Endothelial cell of umbilical vein (primary cell): ENCODE measurements around the gene NUP62. TPM values are rescaled to one million over a fixed set of nuclear protein-coding genes. Genes with fewer than 3 reads are reported as not detected.

Experiments used
- BruUV-seq: library from RNA; stranded (reverse); fragments of 400-500 nt; replicated peaks from 2 replicates; lab custom pipeline; 2021; lab: Mats Ljungman, UMichigan
- CTCF ChIA-PET: fragments of 300-600, 350-600 bp; sonication (Branson Sonifier 250); formaldehyde crosslinking; loops from one replicate; lab custom pipeline; 2021; ENCODE audit warnings: antibody characterized with exemption, inconsistent platforms; lab: Charles Lee
- POLR2A ChIA-PET: fragments of 300-600, 350-600 bp; sonication (Branson Sonifier 250); formaldehyde crosslinking; loops from one replicate; lab custom pipeline; 2021; ENCODE audit warnings: antibody characterized with exemption, inconsistent platforms; lab: Charles Lee
- DNase-seq: peaks from one replicate; pipeline ENCODE4 v3.0.0-alpha.2; 2011; ENCODE audit warnings: low read depth, low spot score
- FAIRE-seq: peaks from 2 replicates; lab custom pipeline; 2011; peaks lifted over from hg19 to GRCh38; lab: Jason Lieb, UNC
- H2AFZ ChIP-seq: 2 replicates; pipeline ENCODE4 v1.6.0; 2012; ENCODE audit warnings: low read depth, low read length, control low read depth, inconsistent platforms
- H3K27ac ChIP-seq: 2 replicates; pipeline ENCODE4 v1.5.1; 2011; ENCODE audit warnings: low read depth, mild to moderate bottlenecking, control low read depth, low read length, moderate library complexity; ENCODE audit not compliant: insufficient read depth
- H3K27me3 ChIP-seq, 2 experiments: 2 replicates each; pipeline versions ENCODE4 v1.6.0 to v1.6.1; 2011; ENCODE audit warnings: low read length in 2 of 2, mixed read lengths in 1 of 2; ENCODE audit not compliant: control insufficient read depth in 2 of 2, insufficient read depth in 2 of 2
- H3K36me3 ChIP-seq, 2 experiments: 2 replicates in 1 of 2; 3 replicates in 1 of 2; pipeline ENCODE4 v1.5.1; 2011; ENCODE audit warnings: low read length in 2 of 2, mild to moderate bottlenecking in 1 of 2, moderate library complexity in 1 of 2; ENCODE audit not compliant: control insufficient read depth in 2 of 2, insufficient read depth in 2 of 2; ENCODE audit errors: extremely low read depth in 1 of 2
- H3K4me1 ChIP-seq: 3 replicates; pipeline ENCODE4 v1.5.1; 2011; ENCODE audit warnings: mild to moderate bottlenecking, low read length; ENCODE audit not compliant: control insufficient read depth, insufficient read depth; ENCODE audit errors: extremely low read depth
- H3K4me2 ChIP-seq: 2 replicates; pipeline ENCODE4 v1.6.1; 2011; ENCODE audit warnings: low read length, control low read depth, mixed read lengths; ENCODE audit not compliant: insufficient read depth
- H3K4me3 ChIP-seq, 3 experiments: fragments of 200-600 bp in 1 of 3; sonication (generic), shearing (Covaris generic) in 1 of 3; replicated peaks in 1 of 3; 2 replicates each; pipeline ENCODE4 v1.5.1; 2011 to 2016; ENCODE audit warnings: control low read depth in 3 of 3, low read length in 3 of 3, mild to moderate bottlenecking in 2 of 3, inconsistent platforms in 1 of 3, low read depth in 1 of 3, moderate library complexity in 1 of 3; ENCODE audit not compliant: insufficient read depth in 1 of 3
- H3K79me2 ChIP-seq: 2 replicates; pipeline ENCODE4 v1.6.0; 2012; ENCODE audit warnings: low read length, inconsistent platforms; ENCODE audit not compliant: control insufficient read depth, insufficient read depth
- H3K9ac ChIP-seq: replicated peaks from 2 replicates; pipeline ENCODE3; 2011; ENCODE audit warnings: low read length, control low read depth; ENCODE audit not compliant: insufficient read depth; ENCODE audit errors: extremely low read depth
- H3K9me1 ChIP-seq: replicated peaks from 3 replicates; pipeline ENCODE4 v1.6.0; 2011; ENCODE audit warnings: mild to moderate bottlenecking, low read length; ENCODE audit not compliant: control insufficient read depth, insufficient read depth; ENCODE audit errors: extremely low read depth
- H3K9me3 ChIP-seq: replicated peaks from 2 replicates; pipeline ENCODE4 v1.5.1; 2012; ENCODE audit warnings: low read length, inconsistent platforms; ENCODE audit not compliant: control insufficient read depth, insufficient read depth
- H4K20me1 ChIP-seq: replicated peaks from 2 replicates; pipeline ENCODE3; 2011; ENCODE audit warnings: mild to moderate bottlenecking, low read length; ENCODE audit not compliant: control insufficient read depth, insufficient read depth; ENCODE audit errors: extremely low read depth
- CTCF ChIP-seq, 2 donors: IDR thresholded peaks; 1 replicate in 1 of 2; 2 replicates in 1 of 2; pipeline ENCODE4 v1.5.1; 2011; ENCODE audit warnings: low read length in 2 of 2, mild to moderate bottlenecking in 2 of 2, moderate library complexity in 2 of 2, control low read depth in 1 of 2, inconsistent platforms in 1 of 2, low read depth in 1 of 2; ENCODE audit not compliant: insufficient read depth in 1 of 2; ENCODE audit errors: extremely low read depth in 1 of 2
- EZH2 ChIP-seq: IDR thresholded peaks from 2 replicates; pipeline ENCODE4 v1.6.1; 2012; ENCODE audit warnings: borderline replicate concordance, low read depth, mild to moderate bottlenecking, moderate library complexity, low read length, inconsistent platforms; ENCODE audit not compliant: severe bottlenecking
- FOS ChIP-seq: IDR thresholded peaks from 2 replicates; pipeline ENCODE4 v1.6.1; 2011; ENCODE audit warnings: mild to moderate bottlenecking, low read length, moderate library complexity, borderline replicate concordance; ENCODE audit not compliant: insufficient read depth
- MYC ChIP-seq: IDR thresholded peaks from one replicate; pipeline ENCODE4 v1.6.1; 2011; ENCODE audit warnings: mild to moderate bottlenecking, low read depth, low read length
- dilution Hi-C: fragments of 300-500 bp; cut with MboI; formaldehyde crosslinking; loops from one replicate; pipeline ENCODE4 v1.15.0; 2019; ENCODE audit warnings: low sequenced_read_pairs; ENCODE audit not compliant: extremely low pct_ligation_motif_present
- intact Hi-C: fragments of 100-400 bp; cut with micrococcal nuclease; formaldehyde crosslinking; loops from one replicate; pipeline ENCODE4 v1.10.0; 2022
- polyA plus RNA-seq, 4 experiments: library from polyadenylated mRNA; depleted of rRNA in 3 of 4; stranded (reverse) in 3 of 4; unstranded in 1 of 4; fragments of >200 nt; gene quantifications; 2 replicates each; pipeline versions ENCODE4 v1.2.1 to v1.2.3, GENCODE V29; 2011 to 2012; ENCODE audit warnings: missing spikeins in 1 of 4
- total RNA-seq: library from RNA; stranded (reverse); gene quantifications from 2 replicates; pipeline ENCODE4 v1.2.3, GENCODE V29; 2021

NUP62 gene
- total and polyA plus RNA-seq, 2 donors (not counting 3 experiments of a cell fraction or from before 2014, with no cell fraction given): 32.0 to 93.7 TPM

- Histone ChIP-seq H3K79me2 (peaks cover 18% of the 10 kb centered on the region), H4K20me1 (no peaks in the 10 kb centered on the region), H3K36me3 (peaks cover 0 to 11% of the 10 kb centered on the region in 2 experiments), H3K27me3 (no peaks in the 10 kb centered on the region), H3K4me1 (peaks cover 16% of the 10 kb centered on the region), H3K4me3 (peak overlapping the region in 2 of 3 experiments; percentile 70 to 81), H2AFZ (no peak overlapping the region), H3K9me3 (no peaks in the 10 kb centered on the region), H3K9ac (peak overlapping the region; percentile 91), H3K9me1 (no peaks in the 10 kb centered on the region), H3K27ac (no peak overlapping the region), H3K4me2 (peak overlapping the region; percentile 81)
- DNase-seq (no peak), FAIRE-seq (no peak)
- CTCF ChIA-PET: no interaction called here
- dilution Hi-C loops (no loop called here), intact Hi-C loops (loop anchor here (5.0 kb wide), 1 partner anchor 423 kb away; the partner anchor contains the start of genes ALDH16A1 and PIH1D1)
- no TSS peak for BruUV-seq
- POLR2A ChIA-PET: no interaction called here
- TF ChIP-seq MYC (no peak), EZH2 (no peak)
Observed at GRCh38 chr19:49875177-49875576, 54.1 kb downstream of the NUP62 start.

GRCh38 chr19:49874503-49875157 is 54.7 kb downstream of the NUP62 start:
- Histone ChIP-seq H3K9me3 (no peaks in the 10 kb centered on the region), H4K20me1 (no peaks in the 10 kb centered on the region), H3K27me3 (no peaks in the 10 kb centered on the region), H3K9me1 (no peaks in the 10 kb centered on the region), H3K9ac (no peak overlapping the region), H3K36me3 (peaks cover 0 to 9% of the 10 kb centered on the region in 2 experiments), H3K27ac (no peak overlapping the region), H3K4me1 (peaks cover 19% of the 10 kb centered on the region), H3K79me2 (peaks cover 18% of the 10 kb centered on the region), H3K4me3 (no peak overlapping the region), H2AFZ (no peak overlapping the region), H3K4me2 (no peak overlapping the region)
- POLR2A ChIA-PET: no interaction called here
- CTCF ChIA-PET: no interaction called here
- dilution Hi-C loops (no loop called here), intact Hi-C loops (loop anchor here (5.0 kb wide), 1 partner anchor 422 kb away; the partner anchor contains the start of genes ALDH16A1 and PIH1D1)
- FAIRE-seq (no peak), DNase-seq (no peak)
- BruUV-seq: no TSS peak
- TF ChIP-seq EZH2: no peak
- TF ChIP-seq CTCF (IDR thresholded peaks at IDR 0.05; ENCODE audit: extremely low read depth in 1 of 2, insufficient read depth in 1 of 2, low read depth in 1 of 2, low read length in 2 of 2): no peak
- TF ChIP-seq FOS: no peak
- TF ChIP-seq MYC: no peak
